Stimulated activated CD4-positive, alpha-beta T cell treated with anti-CD3 and anti-CD28 coated beads, Interleukin-1b, Interleukin-23, amount 100 ng/mL, for 48 hours (primary cell): ENCODE measurements around the gene KLF11.
"Not testable (repeated sequence)": the region's sequence is repeated elsewhere in the genome, so short reads cannot be mapped to it uniquely, and the experiment has no call there.

Source experiments
- DNase-seq: peaks from one replicate; pipeline ENCODE4 v3.0.0-alpha.2; 2020

KLF11 gene

DNA sequence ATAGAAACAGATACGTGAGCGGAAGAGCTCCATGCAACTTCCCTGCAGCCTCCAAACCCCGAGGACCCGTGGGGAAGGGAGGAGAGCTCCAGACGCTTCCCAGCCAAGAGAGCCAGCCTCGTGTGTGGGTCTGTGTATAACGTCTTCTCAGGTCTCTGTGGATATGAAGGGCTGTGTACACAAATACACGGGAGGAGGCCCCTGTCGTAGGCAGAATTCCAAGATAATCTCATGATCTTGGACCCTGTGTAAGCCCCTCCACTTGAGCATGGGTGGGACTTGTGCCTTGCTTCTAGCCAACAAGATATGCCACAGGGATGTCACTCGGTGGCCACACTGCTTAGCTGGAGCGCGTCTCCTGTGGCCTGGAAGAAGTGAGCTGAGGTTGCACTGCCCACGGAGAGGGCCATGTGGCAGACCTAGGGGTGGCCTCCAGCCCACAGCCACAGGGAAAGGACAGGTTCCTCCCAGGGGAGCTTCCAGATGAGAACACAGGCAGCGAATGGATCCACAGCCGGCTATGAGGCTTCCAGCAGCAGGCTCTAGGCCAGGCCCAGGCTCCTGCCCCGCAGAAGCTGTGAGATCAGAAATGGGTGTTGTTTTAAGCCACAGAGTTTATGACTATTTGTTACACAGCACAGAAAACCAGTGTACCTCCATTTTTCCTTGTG, 15.6 kb upstream of the KLF11 start:
- no peak for DNase-seq

DNA sequence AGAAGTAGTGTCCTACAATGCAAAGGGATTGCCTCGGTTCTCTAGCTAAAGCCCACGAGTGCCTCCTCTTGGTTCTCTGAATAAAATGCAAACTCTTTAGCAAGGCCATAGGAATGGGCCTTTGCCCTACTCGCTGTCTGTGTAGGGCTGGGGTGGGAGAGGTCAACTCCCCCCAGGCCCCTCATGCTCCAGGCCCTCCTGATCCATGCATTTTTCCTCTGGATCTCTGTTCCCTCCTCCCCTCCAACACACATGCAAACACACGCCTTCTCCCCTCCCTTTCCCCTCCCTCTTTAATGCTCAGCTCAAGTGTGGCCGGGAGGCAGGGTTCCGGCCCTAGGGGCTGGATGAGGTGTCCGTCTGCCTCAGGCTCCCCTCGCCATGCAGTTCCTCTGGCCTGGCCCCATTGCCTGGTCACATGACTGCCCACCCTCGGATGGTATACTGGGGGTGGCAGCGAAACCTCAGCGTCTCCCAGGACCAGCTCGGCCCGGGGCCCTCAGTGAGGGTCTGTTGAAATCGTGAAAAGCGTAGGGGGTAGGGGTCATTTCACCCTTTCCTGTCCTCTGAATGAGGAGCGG, 14.9 kb upstream of the KLF11 start:
- no peak for DNase-seq

DNA sequence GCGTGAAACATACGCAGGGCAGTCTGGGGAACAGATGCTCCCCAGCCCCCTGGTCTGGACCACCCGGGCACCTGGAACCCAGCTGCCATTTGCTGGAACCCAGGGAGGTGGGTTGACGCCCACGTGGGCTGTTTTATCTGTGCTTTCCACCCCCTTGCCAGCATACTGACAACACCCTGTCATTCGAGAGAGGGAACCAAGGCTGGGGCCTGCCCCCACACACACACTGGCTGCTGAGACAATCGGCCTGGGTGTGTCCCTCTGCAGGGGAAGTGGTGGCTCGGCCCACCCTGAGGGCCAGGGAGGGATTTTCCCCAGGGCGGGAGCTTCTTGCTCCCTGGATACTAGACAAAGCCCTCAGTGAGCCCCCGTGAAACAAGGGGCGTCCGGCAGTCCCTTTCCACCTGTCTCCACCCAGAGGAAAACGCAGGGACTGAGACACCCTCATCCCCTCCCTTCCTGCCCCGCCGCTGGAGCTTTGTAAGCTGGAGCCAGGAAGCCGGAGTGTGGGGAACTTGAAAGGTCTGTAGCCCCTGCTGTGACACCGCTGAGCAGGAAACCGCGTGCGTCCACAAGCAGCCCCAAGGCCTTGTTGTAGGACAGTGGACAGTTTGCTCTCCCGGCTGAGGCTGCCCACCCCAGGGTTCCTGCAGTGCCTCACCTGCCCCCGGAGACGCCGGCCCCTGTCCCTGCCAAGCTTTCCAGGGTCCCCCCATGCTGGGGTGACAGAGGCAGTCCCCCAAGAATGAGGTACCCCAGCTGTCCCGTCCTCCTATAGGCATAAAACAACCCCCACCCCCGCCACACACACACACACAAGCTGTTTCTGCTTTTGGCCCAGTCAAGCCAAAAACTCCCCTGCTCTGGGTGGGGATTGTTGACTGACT, 14.1 kb upstream of the KLF11 start:
- DNase-seq: peak; percentile 31

DNA sequence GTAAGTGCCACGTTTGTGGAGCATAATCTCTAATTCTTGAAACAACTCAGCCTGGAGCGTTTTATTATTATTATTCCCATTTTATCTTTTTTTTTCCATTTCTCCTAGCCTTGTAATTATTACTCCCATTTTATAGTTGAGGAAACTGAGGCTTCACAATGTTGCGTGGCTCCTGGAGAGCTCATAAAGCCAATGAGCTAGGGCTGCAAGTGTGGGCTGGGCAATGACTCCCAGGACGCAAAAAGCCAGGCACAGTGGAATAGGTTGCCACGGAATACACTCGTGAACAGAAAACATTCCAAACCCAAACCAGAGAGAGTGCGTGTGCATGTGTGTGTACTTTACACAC, 13.5 kb upstream of the KLF11 start:
- DNase-seq: no peak

DNA sequence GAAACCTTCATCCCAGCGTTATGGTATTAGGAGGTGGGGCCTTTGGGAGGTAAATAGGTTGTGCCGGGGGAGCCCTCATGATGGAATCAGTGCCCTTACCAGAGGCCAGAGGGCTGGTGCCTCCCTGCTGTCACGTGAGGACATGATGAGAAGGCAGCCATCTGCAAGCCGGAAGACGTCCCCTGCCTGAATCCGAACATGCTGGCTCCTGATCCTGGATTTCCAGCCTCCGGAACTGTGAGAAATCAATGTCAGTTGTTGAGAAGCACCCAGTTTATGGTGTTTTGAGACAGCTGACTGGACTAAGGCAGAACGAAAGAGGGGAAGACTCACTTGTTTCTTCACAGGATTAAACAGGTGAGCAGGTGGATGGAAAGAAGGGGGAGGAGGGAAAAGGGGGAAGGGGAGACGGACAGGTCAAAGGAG, 13.0 kb upstream of the KLF11 start:
- no peak for DNase-seq

DNA sequence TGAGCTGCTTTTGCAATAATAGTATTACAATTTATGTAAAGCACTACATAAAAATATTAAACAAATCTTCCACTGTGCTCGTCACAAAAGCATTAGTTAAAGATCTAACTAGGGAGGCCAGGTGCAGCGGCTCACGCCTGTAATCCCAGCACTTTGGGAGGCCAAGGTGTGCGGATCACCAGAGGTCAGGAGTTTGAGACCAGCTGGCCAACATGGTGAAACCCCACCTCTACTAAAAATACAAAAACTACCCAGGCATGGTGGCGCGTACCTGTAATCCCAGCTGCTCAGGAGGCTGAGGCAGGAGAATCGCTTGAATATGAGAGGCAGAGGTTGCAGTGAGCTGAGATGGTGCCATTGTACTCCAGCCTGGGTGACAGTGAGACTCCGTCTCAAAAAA, 12.6 kb upstream of the KLF11 start:
- DNase-seq: not testable (repeated sequence)

DNA sequence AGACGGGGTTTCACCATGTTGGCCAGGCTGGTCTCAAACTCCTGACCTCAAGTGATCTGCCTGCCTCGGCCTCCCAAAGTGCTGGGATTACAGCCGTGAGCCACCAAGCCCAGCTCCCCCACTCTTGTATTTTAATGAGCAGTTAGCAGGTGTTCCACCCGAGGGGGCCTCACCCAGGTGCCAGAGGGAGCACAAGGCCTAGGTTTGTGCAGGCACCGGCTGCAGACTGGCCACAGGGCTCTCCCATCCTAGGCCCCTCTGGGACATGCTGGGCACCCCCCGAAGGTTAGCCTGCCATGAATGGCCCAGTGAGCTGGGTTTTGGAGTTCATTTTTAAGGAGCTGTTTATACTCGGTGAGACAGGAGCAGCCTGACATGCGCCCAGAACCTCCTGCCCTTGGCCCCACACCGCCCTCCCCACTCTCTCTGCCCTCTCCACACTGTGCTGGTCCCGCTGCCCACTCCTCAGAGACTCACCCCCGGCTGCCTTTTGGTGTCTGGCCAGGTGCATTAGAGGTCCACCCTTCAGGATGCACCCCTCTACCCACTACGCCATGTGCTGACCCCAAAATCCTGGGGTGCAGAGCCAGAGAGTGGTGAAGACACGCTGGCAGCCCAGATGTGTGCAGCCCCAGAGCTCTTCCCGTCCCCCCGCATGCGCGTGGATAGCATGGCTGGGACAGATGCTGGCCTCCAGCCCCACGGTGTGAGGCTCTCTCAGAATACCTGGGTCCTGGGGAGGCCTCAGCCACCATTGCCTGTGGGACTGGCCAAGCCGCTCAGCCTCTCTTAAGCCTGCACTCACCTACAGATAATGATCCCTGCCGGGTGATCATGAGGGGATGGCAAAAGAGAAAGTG, 11.2 kb upstream of the KLF11 start:
- DNase-seq: no peak

DNA sequence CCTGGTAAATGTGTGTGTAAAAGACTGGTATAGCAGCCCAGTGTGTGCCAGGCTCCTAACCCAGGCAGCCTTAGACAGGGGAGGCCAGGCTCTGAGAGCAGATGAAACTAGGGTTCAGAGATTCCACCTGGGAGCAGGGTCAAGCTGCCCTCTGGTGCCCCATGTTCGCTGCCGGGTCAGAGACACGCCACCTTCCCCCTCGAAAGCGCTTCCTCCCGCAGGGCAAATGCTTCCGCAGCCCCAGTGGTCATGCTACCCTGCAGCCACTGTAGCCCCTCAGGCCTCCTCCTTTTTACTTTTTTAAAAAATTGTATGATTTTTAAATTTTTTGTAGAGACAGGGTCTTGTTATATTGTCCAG, 10.6 kb upstream of the KLF11 start:
- DNase-seq: no peak

DNA sequence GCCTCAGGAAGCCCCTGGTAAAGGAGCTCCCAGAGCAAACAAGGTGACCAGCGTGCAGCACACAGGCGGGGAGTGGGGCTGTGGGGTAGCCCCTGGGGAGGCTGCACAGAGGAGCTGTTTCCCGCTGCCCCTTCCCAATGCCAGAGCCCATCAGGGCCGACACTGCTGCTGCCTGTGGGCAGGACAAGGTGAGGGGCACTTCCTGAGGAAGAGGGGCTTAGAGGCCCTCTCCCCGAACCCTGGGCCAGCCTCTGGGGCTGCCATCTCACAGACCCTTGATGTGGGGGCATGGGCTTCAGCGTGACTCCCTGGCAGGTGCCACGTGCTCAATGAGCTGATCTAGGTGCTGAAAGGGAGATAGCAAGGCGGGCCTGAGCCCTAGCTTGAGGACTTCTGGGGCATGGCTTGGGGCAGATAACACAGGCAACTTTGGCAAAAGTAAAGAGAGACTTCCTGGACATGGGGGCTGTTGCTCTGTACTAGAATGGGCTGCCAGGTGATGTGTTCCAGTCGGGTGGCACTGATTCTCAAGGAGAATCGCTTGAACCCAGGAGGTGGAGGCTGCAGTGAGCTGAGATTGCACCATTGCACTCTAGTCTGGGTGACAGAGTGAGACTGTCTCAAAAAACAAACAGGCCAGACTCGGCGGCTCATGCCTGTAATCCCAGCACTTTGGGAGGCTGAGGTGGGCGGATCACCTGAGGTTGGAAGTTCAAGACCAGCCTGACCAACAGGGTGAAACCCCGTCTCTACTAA, 9.9 kb upstream of the KLF11 start:
- no peak for DNase-seq

DNA sequence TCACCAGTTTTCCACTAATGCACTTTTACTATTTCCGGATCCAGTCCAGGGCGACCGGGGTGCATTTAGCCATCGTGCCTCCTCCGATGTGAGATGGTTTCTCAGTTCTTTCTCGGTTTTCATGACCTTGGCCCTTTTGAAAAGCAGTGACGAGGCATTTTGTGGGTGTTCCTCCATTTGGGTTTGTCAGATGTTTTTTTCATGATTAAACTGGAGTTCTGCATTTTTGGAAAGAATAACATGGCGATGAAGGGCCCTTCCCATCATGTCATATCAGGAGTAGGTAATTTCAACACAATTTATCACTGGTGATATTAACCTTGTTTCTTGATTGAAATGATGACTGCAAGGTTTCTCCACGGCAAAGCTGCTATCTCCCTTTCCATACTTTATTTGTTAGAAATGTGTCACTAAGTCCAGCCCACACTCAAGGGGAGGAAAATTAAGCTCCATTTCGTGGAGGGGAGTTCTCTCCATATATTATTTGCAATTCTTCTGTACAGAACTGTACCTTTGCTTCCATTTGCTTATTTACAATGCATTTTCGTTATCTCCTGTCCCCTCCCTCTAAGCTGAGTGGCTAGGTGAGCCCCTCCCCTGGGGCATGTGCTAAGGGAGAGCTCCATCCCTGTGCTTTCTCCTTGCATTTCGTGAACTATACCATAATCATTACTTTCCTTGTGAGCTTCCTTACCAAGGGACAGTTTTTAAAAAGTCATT, 8.9 kb upstream of the KLF11 start:
- DNase-seq: no peak

DNA sequence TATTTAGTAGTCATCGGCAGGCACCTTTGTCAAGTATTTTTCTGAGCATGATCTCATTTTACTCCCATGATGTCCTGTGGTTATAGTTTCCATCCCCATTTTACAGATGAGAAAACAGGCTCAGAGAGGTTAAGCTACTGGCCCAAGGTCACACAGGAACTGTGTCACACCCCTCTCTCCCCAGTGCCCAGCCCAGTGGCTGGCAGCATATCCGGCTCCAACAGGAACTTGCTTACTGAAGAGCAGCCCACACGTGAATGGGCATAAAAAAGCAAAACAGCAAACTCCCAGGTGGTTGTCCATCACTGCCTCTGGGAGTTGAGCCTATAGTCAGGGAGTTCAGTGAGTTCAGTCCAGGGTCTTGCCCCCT, 8.3 kb upstream of the KLF11 start:
- DNase-seq: no peak

DNA sequence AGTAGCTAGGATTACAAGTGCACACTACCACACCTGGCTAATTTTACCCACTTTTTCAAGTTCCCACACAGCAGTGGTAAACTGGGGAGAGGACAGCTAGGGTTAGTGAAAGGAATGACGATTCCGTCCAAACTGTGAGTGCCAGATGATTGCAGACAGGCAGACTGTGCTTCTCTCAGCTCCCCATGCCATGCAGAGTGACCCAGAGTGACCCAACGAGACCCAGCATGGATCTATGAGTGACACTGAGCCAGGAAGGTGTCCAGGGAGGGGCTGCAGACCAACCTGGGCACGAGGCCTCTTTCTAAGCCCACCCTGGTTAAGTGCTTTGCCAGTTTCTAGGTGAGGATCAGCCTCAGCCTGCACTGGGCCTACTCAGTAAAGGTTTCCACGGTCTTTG, 7.7 kb upstream of the KLF11 start:
- no peak for DNase-seq

DNA sequence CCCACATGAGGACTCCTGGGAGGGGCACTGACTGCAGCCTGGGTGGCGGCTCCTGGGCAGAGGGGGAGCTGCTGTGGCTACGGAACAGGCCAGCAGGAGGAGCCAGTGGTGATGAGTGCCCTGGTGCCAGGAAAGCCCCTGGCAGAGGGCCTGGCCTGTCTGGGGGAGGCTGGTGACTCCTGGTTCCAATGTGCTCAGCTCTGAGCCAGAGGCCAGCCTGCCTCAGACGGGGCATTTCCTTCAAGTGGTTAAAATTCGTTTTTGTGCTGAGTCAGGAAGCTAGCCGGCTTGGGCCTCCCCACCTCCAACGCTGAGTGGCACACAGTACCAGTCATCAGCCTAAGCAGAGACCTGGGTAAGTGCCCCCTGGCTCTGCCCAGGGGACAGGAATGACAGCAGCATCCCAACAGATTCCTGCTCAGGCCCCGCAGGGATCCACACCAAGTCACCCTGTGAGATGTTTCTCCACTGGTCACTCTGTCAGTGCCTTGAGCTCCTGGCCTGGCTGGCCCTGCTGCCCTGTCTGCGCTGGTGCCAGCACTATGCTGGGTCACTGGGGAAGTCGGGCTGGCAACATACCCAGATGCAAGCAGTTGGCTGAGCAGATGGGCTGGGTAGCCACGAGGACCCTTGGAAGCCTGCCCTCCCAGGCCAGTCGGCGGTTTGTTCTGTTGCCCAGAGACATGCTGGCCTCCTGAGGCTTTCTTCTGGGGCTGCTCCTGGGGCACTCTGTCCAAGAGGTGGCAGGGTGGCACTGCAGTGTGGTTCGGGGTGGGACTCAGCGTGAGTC, 7.1 kb upstream of the KLF11 start:
- DNase-seq: peak; percentile 59

DNA sequence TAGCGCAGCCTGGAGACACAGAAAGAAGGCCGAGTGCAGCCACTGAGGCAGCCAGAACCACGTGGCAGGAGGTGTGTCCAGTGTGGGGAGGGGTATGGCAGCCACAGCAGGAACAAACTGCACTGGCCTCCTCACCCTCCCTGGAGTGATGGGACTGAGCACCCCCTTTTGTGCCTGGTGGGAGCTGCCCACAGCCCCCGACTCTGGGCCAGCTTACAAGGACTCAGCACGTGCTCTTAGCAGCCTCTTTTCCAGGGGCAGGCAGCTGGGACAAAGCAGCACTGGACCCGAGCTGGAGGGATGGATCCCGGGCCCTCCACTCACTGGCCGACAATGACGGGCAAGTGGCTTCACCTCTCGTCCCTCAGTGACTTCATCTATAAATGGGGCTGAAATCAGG, 5.2 kb upstream of the KLF11 start:
- no peak for DNase-seq

DNA sequence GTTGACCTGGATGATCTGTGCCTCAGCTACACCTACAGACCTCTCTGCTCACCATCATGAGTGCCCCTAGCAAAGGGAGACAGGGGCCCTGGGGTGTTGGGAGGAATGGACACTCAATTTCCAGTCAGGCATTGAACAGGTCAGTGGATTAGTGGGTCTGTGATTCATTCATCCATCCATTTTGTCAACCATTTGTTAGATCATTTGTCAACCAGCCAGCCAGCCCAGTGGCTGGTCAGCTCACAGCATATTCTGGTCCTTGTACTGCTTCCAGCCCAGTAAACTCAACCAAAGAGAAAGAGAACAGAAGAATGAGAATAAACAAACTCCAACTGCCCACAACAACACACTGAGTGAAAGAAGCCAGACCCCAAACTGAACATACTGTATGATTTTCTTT, 4.6 kb upstream of the KLF11 start:
- no peak for DNase-seq

DNA sequence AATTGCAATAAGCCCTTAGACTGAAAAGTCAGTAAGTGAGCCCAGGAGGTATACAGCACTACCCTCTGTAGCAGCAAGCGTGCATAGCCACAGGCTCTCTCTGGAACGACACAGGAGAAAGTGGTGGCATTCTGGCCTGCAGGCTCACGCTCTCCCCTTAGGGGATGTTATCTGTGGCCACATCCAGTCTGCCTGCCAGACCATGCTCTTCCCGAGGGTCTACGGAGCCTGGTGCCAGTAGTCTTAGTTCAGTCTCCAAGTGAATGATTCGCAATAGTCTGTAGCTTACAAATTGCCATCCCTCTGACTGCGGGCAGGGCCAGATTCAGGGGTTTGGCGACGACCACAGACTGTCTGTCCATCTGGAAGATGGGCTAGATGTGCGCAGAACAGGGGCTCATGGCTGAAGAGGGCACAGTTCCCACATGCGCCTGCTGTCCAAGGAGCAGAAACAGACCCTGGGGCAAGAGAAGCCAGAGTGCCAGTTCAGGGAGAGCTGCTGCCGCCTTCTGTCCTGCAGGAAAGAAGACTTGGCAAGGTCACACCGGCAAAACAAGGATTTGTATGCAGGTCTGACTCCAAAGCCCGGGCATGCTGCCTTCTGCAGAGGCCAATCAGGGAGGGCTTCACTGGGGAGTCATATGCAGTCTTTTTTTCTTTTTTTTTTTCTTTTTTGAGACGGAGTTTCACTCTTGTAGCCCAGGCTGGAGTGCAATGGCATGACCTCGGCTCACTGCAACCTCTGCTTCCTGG, 3.5 kb upstream of the KLF11 start:
- no peak for DNase-seq

DNA sequence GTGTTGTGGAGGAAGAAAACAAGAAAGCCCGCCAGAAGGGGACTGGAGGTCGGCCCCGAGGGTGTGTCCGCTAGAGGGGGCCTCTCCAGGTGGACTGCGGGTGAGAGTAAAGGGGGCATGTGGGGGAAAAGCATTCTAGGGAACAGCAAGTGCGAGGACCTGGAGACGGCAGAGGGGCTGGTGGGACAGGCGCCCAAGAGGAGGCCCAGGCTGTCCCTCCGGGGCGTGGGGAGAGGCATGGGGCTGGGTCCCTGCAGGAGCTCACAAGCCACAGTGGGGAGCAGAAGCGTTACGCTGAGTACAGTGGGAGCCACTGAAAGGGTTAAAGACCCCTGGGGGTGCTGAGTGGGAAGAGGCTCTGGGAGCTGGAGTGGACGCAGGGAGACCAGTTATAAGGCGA, 1.6 kb upstream of the KLF11 start:
- DNase-seq: no peak

DNA sequence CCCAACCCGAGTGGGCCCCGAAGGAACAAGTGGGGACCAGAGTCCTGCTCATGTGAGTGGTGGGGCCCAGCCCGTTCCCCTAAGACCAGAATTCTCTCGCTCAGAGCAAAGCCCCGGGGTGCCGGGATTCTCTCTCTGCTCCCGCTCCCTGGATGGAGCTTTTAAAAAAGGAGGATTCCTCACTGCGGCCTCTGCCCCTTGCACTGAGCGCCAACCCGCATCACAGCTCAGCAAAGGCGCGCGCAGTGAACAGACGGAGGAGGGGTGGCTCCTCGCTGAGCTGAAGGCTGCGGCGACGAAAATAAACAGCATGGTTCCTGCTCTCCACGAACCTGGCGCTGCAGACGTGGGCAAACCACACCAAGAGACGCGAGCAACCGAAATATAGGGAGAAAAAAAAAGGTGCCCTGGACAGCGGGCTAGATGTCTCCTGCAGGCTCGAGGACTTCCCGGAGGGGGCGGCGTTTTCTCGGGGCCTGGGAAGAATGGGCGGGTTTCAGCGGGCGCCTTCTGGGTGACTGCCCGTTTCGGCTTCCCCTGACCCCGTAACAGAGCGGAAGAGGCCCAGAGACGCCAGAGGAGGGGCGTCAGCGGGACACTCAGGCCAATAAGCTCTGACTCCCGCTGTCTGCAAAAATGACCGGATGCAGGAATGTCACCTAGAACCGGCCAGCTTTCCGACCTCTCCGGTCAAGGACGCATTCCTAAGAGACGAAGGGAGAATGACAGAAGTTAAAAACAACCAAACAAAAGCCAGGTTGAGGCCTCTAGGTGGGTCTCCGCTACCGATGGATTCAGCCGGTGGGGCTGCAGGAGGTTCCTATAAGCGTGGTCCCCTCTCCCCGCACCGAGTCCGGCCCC, 819 bp upstream of the KLF11 start:
- no peak for DNase-seq

DNA sequence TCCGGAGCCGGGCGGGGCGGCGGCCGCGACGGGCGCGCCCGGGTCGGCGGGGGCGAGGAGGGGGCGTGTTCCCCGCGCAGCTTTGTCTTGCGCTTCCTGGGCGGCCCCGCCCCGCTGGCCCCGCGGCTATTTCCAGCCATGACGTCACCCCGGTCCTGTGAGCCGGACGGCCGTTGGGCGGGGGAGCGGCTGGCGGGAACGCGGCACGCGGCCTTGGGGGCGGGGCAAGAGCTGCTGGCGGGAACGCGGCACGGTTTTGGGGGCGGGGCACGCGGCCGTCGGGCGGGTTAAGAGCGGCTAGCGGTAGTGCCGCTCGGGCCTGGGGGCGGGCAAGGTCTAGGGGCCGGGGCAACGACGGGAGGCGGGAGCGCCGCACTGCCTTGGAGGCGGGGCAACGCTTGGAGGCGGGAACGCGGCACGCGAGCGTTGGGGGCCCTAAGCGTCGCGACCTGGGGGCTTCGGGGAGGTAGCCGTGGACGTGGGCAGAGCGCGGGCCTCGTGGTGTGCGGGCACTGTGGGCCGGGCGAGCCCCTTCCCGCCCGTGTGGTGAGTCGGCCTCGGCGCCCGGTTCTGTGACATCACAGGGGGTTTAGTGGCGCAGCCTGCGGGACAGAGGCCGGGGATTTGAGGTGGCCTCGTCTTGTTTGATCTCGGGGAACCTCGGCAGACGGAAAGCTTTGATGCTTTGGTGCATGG, 704 bp downstream of the KLF11 start:
- peak; percentile 96 for DNase-seq
